Measurements from ENCODE around the gene GPX1.
"Not testable (repeated sequence)": the region's sequence is repeated elsewhere in the genome, so short reads cannot be mapped to it uniquely, and the experiment has no call there.

The GPX1 gene

DNA sequence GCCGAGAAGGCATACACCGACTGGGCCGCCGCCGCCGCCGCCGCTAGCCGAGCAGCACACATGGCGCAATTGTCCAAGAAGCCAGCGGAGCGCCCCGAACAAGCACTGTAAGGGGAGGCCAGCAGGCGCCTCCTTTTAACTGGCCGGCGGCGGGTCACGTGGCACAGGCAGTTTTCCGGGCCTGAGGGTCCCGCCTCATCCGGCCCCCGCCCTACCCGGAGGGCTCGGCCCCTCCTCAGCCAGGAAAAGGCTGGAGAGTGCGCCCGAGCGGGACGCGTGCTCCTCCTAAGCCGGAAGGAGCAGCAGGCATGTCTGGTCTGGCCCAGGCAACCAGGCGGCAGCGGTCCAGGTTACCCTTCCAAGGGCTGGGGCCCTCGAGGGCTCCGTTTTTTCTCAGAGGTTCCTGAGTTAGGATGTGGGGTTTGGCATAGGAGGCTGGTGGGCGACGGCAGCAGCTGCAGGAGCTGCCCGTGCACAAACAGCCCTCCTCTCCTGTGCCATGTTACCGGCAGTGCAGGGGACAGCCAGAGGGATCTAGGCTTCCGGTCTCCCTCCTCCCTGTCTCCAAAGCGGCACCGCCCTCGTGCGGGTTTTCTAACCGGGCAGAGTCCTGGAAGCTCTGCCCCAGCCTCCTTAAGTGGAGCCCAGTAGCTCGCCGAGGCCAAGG, at the start of gene GPX1:
TSS of gene GPX1 (minus strand) at position 137 of the 667 bp plus-strand sequence. CDS start at position 62, 75 bp downstream.
- peak; percentile 9 to 77 for DNase-seq

- DNase-seq = no peak
Measured at GRCh38 chr3:49406571-49407565, 48.7 kb upstream of the GPX1 start.

GRCh38 chr3:49405570-49405969, 47.4 kb upstream of the GPX1 start:
- not testable (repeated sequence) for DNase-seq

GRCh38 chr3:49403891-49404290, 45.7 kb upstream of the GPX1 start:
- no peak for DNase-seq

GRCh38 chr3:49401766-49402165, 43.6 kb upstream of the GPX1 start:
- no peak for DNase-seq

DNA sequence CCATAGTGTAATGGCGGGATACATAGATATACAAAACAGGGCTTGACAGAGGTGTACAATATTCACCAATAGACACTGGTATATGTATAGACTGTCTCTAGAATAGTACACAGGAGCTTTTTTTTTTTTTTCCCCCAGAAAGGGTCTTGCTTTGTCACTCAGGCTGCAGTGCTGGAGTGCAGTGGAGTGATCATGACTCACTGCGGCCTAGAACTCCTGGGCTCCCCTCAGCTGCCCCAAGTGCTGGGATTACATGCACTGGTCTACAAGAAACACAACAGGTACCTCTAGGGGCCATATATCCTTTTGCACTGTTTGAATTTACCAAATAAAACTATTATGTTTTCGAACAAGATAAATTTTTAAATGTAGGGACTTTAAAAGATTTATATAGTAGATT, 41.3 kb upstream of the GPX1 start:
- DNase-seq = no peak

GRCh38 chr3:49397470-49397869, 39.3 kb upstream of the GPX1 start:
- DNase-seq = no peak

DNA sequence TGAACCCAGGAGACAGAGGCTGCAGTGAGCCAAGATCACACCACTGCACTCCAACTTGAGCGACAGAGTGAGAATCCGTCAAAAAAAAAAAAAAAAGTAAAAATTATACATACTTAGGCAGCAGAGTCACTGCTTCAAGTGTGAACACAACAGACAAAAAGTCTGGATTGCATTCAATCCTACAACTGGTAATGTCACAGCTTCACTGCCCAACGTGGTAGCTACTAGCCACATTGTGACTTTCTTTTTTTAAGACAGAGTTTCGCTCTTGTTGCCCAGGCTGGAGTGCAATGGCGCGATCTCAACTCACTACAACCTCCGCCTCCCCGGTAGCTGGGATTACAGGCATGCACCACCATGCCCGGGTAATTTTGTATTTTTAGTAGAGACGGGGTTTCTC, 33.2 kb upstream of the GPX1 start:
- DNase-seq = not testable (repeated sequence)

DNA sequence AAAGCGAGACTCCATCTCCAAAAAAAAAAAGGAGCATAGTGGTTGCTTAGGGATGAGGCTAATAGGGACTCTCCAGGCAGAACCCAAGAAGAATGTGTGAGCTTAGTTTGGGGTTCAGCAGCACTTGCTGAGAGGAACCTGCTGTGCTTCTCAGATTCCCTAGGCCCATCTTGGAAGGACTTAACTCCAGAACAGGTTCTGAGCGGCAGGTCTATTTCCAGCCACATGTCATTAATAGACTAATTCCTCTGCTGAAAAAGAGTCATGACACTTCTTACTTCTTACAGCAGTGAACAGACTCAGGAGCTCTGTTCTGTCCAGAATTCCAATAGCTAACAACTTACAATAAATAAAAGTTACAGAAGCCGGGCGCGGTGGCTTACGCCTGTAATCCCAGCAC, 31.1 kb upstream of the GPX1 start:
- no peak for DNase-seq

DNA sequence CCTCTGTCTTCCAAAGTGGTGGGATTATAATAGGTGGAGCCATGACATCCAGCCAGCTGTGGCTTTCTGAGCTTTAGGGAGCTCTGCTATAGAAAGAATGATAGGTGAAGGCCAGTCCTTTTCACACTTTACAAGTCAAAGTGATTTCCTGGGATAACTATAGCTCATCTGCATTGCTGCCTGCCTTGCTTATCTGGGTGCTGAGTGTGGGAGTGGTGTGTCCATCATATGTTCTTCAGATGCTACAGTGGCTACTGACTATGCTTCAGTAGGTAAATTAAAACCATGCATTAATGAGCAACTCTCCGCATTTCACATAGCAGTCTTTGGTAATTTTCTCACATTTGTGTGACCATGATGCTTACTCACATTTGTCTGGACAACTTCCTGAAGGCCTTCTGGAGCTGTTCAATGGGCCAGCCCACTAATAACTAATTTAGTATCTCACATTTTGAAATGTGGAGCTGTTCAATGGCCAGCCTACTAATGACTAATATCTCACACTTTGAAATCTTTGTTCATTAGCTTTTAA, 30.2 kb upstream of the GPX1 start:
- DNase-seq = no peak

GRCh38 chr3:49387721-49388120, 29.6 kb upstream of the GPX1 start:
- DNase-seq = no peak

DNA sequence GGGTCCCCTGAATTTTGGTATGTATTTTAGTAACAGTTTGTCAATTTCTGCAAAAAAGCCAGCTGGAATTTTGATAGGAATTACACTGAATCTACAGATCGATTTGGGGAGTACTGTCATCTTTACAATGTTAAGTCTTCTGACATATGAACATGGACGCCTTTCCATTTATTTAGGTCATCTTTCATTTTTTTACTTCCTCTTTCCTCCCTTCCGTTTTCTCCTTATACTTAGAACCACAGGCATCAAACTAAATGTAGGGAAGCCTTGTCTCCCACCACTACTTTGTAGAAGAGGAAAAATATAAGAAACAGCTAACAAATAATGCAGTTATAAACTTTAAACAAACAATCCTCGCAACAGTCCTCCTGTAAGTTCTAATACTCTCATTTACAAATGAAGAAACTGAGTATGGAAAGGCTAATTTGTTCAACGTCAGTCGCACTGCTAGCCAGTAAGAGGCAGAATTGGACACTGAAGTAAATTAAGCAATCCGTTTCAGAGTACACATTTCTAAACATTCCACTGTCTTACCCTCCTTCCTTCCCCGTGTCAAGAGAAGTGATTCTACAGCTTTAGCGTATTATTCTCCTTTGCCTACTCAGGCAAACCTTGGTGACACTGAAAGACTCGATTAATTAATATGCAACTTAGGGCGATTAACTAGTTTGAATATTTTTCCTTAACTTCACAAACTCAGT, 28.1 kb upstream of the GPX1 start:
- no peak for DNase-seq

- no peak for DNase-seq
Measured at GRCh38 chr3:49385617-49386016, 27.5 kb upstream of the GPX1 start.

DNA sequence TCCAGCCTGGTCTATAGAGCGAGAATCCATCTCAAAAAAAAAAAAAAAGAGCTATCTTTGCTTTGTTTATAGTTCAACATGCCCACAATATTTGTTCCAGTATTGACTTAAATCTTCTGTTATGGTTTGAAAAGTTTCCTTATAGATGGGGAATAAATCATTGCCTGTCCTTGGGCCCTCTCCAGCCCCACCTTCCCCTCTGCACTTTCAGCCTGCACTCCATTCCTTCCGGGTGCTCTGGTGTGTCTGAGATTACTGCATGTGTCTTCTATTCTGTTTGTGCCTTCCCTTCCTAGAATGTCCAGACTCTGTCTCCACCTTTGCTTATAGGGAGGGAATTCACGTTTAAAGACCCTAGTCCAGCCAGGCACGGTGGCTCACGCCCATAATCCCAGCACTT, 25.2 kb upstream of the GPX1 start:
- no peak for DNase-seq

GRCh38 chr3:49378249-49378895, 20.2 kb upstream of the GPX1 start:
- no peak for DNase-seq

GRCh38 chr3:49377483-49377882, 19.3 kb upstream of the GPX1 start:
- DNase-seq = no peak

DNA sequence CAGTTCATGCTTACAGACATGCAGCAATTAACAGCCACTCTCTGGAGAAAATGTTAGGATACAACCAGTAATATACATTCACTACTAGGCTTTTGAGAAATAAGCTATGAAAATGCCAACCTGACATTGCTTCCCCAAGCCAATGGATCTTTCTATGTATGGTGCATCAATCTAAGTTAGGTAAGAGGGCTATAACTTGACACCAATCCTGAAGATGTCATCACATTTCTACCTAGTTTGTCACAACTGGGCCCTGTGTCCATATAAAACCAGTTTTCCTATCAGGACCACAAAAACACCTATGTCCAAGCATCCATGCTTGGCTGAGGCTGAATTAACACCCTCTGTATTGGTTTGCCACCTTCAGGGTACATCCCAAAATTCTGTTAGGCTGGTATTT, 13.8 kb upstream of the GPX1 start:
- no peak for DNase-seq

DNA sequence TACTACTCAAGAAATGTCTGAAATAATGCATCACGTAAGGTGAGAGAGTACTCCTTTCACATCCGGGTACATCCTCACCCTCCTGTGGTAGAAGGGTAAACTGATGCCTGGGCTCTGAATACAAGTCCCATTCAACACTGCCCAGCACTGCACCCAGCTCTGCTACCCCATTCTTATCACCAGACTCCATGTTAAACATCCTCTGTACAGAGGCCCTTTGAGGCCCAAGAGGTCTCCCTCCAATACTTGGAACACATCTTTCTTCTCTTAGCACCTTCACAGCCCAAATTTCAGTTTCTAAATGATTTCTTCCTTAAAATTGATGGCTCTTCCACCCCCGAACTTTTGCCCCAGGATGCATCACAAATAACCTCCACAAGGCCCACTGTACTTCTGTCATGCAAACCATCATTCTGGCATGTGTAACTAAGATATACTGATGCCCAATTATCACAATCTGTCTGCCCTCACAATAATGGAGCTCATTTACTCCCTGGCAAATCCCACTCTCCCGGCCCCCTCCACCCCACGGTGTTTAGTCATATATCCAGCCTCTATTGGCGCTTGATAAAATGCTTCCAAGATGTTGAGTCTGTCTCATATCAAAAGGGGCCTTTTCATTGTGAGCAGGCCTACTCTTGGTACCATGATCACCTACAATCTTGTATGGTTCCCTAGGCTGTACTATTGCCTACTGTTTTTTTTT, 12.6 kb upstream of the GPX1 start:
- no peak for DNase-seq

DNA sequence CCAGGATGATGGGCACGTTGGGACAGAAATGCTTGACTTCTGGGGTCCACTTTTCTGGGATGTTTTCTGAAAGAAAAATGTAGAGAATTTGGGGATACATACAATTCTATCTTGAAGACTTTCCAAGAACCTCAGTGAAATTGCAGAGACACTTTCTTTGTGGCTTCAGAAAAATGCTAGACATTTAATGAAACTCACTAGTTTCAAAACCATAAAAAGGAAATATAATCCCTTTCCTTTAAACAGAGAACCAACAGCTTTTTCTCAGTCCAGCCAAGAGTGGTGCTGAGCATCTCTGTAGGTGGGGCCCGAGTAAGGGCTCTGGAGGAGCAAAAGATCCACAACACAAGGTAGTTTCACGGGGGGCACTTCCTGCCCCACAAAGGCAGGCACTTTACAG, 4.4 kb upstream of the GPX1 start:
- DNase-seq = no peak

DNA sequence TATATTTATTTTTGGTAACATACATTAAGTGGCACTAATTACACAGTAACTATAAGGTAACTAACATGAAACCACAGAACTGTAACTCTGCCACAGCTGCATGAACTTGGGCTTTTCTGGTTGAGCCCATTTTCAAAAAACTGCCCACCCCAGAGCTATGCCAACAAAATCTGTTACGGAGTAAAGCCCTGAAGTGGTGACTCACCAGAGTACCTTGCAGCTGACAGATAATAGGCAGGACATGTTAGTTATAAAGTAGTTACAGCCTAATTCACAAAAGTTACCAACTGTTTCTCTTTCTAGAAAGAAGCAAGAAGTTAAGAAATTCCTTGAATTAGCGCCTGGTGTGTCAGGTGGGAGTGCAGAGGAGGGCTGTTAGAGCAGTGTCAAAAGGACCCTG, 1.5 kb upstream of the GPX1 start:
- no peak for DNase-seq

DNA sequence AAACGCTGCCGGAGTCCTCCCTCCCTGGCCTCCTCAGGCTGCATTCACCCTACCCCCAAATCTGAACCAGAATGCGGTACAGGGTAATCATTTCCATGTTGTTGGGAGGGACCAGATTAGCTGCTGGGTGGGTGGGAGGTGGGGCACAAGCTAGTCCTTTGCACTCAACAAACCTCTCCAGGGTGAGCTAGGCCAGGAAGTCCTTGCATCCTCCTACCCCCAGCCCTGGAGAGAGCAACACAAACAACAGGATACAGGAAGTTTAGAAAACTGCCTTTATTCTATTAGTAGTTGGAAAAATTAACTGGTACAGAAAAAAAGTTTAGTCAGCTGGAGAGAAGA, 702 bp upstream of the GPX1 start:
- no peak for DNase-seq
